HG03139 (cell line): ENCODE data around the gene FOXD4L3.
"Not testable (repeated sequence)": the region's sequence is repeated elsewhere in the genome, so short reads cannot be mapped to it uniquely, and the experiment has no call there.

Experiments
- ATAC-seq: cut with Tn5 transposase; IDR thresholded peaks from one replicate; pipeline ENCODE4 v1.9.1; 2021; ENCODE audit not compliant: unreplicated experiment

Gene FOXD4L3

DNA sequence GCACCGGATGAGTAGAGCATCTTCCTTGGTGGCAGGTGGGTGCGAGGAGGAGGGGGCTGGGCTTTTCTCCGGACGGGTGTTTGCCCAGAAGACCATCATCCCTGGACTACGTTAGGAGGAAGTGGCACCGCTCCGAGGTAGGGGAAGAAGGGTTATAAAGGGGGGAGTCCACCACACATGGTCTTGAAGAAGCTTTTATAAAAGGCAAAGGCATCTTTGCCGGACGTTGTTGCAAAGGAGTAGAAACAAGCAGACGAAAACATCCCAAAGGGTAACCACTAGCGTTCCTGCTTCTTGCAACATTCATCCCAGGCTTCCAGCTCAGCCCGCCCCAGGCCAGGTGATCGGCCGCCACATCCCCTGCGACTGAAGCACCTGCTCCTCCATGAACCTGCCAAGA, at the start of gene FOXD4L3:
TSS of gene FOXD4L3 (plus strand) at position 301 of the 400 bp plus-strand sequence. CDS start at position 386, 85 bp downstream.
- ATAC-seq: not testable (repeated sequence)

DNA sequence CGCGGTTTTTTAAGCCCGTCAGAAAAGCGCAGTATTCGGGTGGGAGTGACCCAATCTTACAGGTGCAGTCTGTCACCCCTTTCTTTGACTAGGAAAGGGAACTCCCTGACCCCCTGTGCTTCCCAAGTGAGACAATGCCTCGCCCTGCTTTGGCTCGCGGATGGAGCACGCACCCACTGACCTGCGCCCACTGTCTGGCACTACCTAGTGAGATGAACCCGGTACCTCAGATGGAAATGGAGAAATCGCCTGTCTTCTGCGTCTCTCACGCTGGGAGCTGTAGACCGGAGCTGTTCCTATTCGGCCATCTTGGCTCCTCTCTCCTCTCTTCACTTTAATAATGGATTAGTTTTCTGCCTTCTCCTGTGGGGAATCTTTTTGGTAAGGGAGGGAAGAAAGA, 21.6 kb upstream of the FOXD4L3 start:
- ATAC-seq: not testable (repeated sequence)

DNA sequence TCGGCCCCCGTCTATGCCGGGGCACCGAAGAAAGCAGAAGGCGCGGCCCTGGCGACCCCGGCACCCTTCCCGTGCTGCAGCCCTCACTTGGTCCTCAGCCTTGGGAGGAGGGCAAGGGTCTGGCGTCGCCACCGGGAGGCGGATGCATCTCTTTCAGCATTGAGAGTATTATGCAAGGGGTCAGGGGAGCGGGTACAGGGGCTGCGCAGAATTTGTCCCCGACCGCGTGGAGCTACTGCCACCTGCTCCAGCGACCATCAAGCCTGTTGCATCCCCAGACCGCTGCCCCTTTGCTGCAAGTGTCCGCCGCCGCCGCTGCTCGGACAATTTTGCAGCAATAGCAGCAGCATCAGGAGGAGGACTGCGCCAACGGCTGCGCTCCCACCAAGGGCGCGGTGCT, 1.1 kb downstream of the FOXD4L3 start:
- not testable (repeated sequence) for ATAC-seq

DNA sequence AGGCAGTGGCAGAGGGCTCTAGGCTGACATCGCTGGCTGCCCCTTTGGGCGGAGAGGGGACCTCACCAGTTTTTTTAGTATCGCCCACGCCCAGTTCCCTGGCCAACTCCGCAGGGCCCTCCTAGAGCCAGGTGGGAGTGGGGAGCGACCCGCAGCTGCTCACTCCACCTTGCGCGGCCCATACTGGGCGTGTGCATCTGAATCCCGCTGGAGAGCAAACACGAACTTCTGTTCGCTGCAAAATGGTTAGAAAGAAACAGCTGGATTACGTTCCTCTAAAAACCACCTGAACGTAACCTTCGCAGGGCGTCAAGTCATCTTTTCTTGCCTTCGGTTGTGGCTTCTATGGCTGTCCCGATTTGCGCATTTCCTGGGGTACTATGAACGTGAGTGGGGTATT, 1.5 kb downstream of the FOXD4L3 start:
- ATAC-seq: not testable (repeated sequence)

DNA sequence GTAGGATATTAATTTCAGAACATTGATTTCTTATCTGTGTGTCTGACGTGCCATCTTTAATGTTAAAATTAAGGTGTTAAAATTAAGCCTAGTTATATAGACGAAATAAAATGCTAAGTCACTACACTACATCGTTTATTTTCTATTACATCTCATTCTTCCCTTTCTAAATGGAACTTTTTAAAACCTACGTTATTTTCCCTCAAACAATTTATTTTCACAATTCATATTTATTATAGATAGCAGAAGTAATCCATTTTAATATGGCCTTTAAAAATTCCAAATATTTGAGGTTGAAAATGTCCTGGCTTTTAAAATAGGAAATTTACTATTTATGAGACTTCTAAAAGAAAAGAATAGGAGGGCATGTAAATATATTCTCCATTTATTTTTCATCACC, 2.1 kb downstream of the FOXD4L3 start:
- not testable (repeated sequence) for ATAC-seq

DNA sequence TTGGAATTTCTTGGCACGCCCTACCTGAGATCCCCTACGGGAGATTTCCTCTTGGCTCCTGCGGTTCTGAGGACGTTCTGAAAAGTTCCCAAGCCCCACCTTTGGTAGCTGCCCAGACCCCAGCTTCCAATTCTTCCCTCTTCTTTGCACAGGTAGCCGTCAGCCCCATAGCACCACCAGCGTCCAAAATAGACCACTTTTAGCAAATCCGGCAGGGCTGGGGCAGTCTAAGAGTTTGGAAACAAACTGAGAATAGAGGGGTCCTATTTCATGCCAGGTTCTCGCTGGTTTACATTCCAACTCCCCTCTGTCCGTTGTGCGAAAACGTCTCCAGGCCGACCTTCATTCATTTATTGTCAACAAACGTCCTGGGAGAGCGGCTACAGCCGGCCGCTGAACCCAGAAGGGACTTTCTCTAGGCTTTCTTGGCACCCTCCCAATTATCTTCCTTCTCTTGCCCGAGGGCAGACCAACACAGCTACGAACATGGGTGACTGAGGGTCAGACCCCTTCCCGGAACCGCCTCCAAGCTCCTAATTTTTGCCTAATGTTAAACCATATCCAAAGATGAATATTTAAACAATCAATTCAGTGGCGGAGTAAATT, 3.1 kb downstream of the FOXD4L3 start:
- ATAC-seq: not testable (repeated sequence)

DNA sequence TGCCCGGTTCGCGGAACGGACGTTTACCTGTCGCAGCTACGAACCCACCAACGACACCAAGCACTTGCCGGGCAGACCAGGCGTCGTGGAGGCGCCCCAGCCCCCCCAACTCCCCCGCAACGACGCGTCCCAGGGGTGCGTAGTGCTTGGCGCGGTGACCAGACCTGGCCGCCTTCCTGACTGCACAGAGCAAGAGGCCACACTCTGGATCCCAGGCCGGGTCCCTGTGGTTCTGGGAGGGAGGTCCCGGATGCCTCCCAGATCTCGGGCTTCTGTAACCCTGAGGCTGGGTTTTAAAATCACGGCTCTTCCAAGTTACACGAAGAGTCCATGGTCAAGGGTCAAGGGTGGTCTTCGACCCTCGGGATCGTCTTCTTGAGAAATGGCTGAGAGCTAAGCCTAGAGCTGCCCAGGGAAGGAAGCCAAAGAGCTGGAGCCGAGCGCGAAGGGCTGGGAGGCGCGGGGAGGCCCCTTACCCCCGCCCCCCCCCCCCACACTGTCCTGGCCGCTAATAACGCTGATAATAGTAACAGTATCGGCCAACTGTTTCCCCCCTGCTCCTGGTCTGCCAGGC, 3.8 kb downstream of the FOXD4L3 start:
- not testable (repeated sequence) for ATAC-seq

DNA sequence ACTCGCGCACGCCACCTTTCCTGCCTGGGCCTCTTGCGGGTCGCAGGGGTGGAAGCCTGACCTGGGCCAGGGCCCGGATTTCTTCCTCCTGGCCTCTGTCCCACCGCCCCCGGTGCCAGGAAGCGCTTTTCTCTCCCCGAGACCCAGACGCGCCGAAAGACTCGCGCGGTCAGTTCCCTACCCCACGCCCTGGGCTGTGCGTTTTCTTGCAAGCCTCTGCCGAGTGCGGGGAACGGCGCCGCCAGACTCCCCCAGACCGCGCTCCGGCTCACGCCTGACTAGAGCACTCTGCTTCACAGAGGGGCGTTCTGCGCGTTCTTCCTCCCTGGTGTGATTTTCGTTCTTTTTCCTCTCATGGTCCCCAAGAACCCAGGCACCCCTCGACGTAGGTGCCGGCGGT, 4.5 kb downstream of the FOXD4L3 start:
- ATAC-seq: not testable (repeated sequence)

DNA sequence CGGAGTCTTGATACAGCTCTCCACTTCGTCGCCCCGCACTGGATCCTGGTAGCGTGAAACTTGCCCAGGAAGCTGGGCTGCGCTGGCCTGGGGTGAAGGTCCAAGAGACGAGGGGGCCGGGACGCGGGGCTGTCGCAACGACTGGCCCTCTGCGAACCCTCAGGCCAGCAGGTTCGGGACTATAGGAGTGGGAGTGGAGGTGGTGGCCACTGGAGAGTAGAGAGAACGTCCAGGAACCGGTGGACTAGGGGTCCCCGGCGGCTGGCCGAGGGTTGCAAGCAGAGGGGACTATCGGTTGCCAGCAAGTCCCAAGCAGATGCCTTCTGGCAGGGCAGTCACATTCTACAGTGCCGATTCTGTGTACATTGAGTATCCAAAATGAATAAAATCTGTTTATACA, 5.0 kb downstream of the FOXD4L3 start:
- not testable (repeated sequence) for ATAC-seq

DNA sequence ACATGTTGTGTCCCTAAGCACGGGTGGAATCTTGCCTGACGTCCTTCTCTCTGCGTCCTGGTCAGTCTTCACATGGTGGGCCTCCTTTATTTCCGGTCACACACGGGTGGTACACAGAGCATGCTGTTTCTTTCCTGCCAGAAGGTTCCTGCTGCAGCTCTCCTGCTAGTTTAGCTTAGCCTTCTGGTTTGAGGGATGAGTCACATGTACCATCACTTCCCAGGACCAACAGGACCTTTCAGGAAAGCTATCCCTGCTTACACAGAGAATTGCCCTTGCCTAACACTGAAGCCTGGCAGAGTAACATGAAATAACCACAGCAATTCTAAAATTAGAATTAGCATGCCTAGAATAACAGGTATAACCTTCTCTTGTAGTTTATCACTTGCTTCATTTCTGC, 8.5 kb downstream of the FOXD4L3 start:
- not testable (repeated sequence) for ATAC-seq

DNA sequence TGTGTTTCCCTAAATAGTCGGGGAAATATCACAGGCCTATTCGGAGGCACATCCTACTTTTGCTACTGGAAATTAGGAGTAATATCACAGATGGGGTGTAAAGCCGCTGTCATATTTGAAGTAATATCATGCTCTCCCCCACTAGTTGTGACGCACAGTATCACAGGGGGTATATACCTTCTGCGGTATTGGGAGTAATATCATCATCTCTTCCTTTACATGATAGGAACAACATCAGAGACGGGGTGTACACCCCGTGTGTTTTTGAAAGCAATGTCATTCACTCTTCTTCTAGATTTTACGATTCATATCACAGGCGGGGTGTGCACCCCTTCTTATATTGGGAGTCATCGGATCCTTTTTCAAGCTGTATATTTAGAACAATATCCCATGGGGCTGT, 15.5 kb downstream of the FOXD4L3 start:
- ATAC-seq: not testable (repeated sequence)

DNA sequence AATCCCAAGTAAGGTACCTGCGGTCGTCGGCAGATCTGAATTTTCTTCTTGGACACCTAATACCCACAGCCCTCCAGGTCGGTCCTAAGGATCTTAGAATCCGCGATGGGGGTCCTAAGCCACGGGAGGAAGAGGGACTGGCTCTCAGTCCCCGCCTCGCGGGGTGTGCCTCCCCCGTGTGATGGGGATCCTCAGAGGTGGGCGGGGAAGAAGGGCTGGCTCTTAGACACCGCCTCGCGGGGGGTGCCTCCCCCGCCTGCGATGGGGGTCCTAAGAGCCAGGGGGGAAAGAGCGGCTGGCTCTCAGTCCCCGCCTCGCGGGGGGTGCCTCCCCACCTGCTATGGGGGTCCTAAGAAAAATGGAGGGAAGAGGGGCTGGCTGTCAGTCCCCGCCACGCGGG, 21.1 kb downstream of the FOXD4L3 start:
- not testable (repeated sequence) for ATAC-seq

DNA sequence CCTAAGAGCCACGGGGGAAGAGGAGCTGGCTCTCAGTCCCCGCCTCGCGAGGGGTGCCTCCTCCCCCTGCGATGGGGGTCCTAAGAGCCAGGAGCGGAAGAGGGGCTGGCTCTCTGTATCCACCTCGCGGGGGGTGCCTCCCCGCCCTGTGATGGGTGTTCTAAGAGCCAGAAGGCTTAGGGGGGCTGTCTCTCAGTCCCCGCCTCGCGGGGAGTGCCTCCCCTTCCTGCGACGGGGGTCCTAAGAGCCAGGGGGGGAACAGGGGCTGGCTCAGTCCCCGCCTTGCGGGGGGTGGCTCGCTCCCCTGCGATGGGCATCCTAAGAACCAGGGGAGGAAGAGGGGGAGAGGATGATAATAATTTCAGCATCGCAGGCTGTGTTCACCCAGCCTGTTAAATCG, 21.9 kb downstream of the FOXD4L3 start:
- ATAC-seq: not testable (repeated sequence)

DNA sequence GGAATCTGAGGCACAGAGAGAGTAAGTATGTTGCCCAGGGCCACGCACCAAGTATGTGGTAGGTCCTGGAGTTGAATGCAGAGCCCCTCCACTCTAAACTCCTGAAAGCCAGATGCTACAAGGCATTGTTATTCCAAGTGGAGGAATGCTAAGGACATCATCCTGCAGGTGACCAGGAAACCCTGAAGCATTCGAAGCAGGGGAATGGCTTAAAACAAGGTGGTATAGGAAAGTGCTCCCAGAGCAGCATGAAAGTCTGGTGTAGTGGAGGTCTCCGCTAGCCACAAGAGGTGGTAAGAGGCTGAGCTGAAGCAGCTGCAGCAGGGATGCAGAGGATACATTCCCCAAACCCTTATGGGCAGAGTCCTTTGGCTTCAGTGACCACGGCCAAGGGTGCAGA, 26.4 kb downstream of the FOXD4L3 start:
- ATAC-seq: not testable (repeated sequence)

DNA sequence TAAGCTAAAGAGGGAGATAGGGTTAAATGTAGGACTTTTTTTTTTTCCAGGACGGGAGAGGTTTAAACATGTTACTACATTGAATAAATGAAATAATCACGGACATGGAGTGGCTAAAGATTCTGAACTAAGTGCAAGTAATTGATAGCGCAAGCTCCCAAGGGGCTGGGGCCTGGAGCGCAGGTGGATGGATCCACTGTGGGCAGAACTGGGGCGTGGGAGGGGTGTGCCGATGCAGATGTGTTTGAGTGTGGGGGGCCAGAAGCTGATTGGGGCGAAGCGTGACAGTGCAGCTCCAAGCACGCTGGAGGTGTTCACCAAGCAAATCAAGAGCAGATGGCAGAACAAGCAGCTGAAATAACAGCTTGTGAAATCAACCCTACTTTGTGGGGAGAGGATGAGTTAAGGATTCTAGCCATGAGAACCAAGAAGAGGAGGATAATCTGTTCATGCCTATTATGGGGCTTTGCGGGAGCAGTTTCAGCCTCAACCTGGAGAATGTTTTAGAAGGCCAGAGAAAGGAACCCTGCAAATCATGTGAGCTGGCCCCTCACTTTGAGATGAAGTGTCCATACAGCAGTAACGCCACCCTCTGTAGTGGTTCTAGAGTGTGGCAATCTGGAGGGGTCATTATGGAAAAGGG, 28.0 kb downstream of the FOXD4L3 start:
- ATAC-seq: not testable (repeated sequence)

DNA sequence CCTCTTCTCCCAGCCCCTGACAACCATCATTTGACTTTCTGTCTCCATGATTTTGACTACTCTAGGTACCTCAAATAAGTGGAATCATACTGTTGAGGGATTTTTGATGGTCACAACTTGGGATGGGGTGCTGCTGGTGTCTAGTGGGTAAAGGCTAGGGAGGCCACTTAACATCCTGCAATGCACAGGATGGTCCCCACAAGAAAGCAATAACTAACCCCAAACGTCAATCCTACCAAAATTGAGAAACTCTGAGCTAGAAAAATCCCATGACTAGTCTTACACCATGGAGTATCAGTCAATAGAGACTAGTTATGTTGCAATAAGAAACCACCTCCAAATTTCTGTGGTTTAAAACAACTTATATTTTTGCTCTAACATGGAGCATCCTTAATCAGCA, 29.5 kb downstream of the FOXD4L3 start:
- not testable (repeated sequence) for ATAC-seq

DNA sequence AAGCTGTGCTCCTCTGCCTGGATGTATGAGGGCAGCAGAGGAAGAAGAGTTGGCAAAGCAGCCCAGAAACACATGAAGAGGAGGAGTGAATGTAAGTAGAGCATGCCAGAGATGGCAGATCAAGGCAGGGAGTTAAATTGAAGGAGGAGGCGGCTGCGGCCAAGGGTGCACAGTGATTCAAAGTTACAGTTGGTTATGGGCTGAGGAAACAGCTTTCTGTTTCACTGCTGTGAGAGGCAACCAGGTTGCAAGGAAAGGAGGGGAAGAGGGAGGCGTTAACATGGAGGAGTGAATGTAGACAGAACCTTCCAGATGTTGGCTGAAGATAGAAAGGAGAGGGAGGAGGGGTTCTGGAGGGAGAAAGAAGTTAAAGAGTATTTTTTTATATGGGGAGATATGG, 33.3 kb downstream of the FOXD4L3 start:
- not testable (repeated sequence) for ATAC-seq

DNA sequence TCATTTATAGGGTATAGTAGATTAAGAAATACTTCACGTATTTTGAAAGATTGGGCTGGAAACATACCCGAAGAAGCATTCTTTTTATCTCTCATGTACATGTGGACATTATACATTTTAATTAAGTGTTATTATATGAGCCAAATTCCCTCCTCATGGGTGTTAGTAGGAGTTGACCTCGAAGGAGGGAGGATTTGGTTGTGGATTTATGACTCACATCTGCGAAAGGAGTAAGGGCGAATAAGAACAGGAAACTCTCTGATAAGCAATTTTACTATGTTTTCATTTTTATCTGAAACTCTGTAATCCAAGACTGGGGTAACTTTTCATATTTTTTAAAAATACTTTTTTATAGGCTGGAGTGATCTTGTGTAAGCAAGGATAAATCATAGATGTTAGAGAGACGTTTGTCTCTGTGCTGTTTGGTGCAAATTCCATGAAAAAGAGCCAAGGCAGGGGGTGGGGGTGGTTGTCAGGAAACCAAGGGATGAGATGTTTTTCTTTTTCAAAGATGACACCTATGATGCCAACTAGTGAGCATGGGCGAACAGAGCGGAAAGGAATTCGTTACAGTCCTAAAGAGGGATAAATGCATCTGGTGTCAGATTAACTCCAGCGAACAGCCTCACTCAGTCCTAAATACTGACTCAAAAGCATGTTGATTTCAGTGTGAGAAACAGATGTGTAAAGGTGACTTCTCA, 34.1 kb downstream of the FOXD4L3 start:
- ATAC-seq: not testable (repeated sequence)

DNA sequence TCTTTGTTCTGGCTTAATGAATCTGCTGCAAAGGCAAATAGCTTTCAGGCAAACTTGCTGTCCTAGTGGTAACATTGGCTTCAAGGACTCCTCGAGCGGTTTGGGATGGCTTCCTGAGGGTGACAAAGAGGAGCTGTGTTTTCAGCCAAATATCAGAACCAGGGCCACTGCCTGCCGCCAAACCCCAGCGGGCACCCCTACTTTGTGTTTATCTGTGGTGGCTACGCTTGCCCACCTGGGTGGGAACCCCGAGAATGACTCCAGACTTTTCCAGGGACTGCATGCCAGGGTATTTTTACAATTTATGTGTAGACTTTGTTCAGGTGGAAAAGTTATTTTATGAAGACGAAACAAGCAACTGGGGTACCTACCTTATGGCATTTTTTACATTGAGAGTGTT, 35.3 kb downstream of the FOXD4L3 start:
- ATAC-seq: not testable (repeated sequence)

DNA sequence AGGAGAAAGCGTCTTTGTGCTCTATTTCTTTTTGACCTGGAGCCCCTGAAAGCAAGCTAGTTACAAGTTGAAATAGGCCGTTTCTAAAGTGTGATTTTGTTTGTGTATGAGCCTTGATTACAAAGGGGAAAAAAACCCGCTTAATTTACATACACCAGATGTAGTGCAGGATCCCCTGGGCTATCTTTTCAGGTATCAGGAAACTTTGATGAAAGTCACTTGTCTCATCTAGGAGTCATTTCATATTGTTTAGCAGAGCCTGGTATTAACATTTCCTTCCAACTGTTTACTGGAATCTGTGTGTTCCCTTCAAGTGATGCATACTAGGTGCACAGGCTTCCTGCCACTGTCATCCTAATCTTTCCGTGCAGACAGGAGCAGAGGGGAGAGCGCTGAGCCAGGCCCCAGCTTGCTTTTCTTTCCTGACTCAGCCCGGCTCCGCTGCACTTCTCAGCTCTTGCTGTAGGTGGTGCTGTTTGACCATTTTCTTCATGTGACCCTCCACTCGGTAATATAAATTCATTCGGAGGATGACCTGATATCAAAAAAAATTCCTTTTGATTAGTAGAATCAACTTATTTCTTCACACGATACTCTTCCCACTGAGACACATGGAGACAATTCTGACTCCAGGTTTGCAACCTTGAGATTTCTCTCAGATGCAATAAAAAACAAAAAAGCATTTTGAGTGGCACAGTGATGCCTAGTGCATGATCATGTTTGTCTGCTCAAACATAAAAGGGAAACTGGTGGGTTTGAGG, 39.8 kb downstream of the FOXD4L3 start:
- peak; percentile 72 for ATAC-seq

DNA sequence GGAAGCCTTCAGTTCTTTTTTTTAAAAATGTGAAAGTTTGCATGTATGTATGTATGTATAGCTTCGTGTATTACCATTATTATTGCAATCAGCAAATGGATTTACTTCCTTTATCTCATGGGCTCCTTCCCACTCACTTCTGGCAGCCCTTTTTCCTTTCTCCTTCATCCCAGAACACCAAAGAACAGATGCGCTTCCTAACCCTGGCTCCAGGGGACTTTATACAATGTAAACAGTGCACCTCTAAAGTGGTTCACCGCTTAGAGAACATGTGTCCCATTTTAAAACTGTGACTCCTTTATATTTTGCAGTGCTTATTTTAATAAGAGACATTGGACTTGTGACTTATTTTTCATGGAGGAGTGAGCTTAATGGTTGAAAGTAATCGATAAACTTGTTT, 40.6 kb downstream of the FOXD4L3 start:
- ATAC-seq: not testable (repeated sequence)
